SK-N-SH treated with all-trans-retinoic acid at 6 μM for 48 hours (cell line): ENCODE data around the gene KIAA1217.

Experiments used
- ATAC-seq: fragments of 200-7000 bp; cut with Tn5 transposase; 3 replicates; pipeline ENCODE4 v1.9.1; 2020; ENCODE audit warnings: mild to moderate bottlenecking, moderate library complexity
- ARNTL ChIP-seq: fragments of 450-650 bp; formaldehyde crosslinking; IDR thresholded peaks from 2 replicates; pipeline ENCODE4 v1.5.0; 2020; ENCODE audit warnings: low read depth, mild to moderate bottlenecking, moderate library complexity, borderline replicate concordance
- CREB5 ChIP-seq: fragments of 250-450 bp; sonication (Bioruptor Pico); IDR thresholded peaks from 2 replicates; pipeline ENCODE4 v1.5.1; 2020; ENCODE audit warnings: low read depth, mild to moderate bottlenecking, moderate library complexity
- GLIS3 ChIP-seq: fragments of 250-450 bp; sonication (Bioruptor Pico); IDR thresholded peaks from 2 replicates; pipeline ENCODE4 v1.5.0; 2020; ENCODE audit warnings: mild to moderate bottlenecking, moderate library complexity
- ISL1 ChIP-seq: fragments of 250-450 bp; sonication (Bioruptor Pico); IDR thresholded peaks from 2 replicates; pipeline ENCODE4 v2.1.2; 2022; ENCODE audit warnings: mild to moderate bottlenecking, moderate library complexity
- OSR1 ChIP-seq: fragments of 250-450 bp; sonication (Bioruptor Pico); IDR thresholded peaks from 2 replicates; pipeline ENCODE4 v1.8.0; 2022; ENCODE audit warnings: moderate library complexity, mild to moderate bottlenecking, inconsistent platforms
- PATZ1 ChIP-seq: fragments of 250-450 bp; sonication (Bioruptor Pico); IDR thresholded peaks from 2 replicates; pipeline ENCODE4 v1.8.0; 2020; ENCODE audit warnings: mild to moderate bottlenecking, moderate library complexity, borderline replicate concordance
- PPARA ChIP-seq: fragments of 250-450 bp; sonication (Bioruptor Pico); IDR thresholded peaks from 2 replicates; pipeline ENCODE4 v1.5.0; 2020; ENCODE audit warnings: mild to moderate bottlenecking, borderline replicate concordance
- RARB ChIP-seq: fragments of 250-450 bp; sonication (Bioruptor Pico); IDR thresholded peaks from 2 replicates; pipeline ENCODE4 v1.8.0; 2021; ENCODE audit warnings: mild to moderate bottlenecking, moderate library complexity
- TCF4 ChIP-seq: fragments of 250-450 bp; sonication (Bioruptor Pico); IDR thresholded peaks from 2 replicates; pipeline ENCODE4 v1.8.0; 2021; ENCODE audit warnings: mild to moderate bottlenecking, moderate library complexity, borderline replicate concordance
- TSHZ2 ChIP-seq: fragments of 250-450 bp; sonication (Bioruptor Pico); IDR thresholded peaks from 2 replicates; pipeline ENCODE4 v1.5.0; 2020; ENCODE audit warnings: mild to moderate bottlenecking, moderate library complexity
- ZC3H10 ChIP-seq: fragments of 250-450 bp; sonication (Bioruptor Pico); IDR thresholded peaks from 2 replicates; pipeline ENCODE4 v1.5.1; 2021; ENCODE audit warnings: mild to moderate bottlenecking, moderate library complexity
- ZFP30 ChIP-seq: fragments of 450-650 bp; formaldehyde crosslinking; IDR thresholded peaks from 2 replicates; pipeline ENCODE4 v1.5.0; 2022; ENCODE audit warnings: mild to moderate bottlenecking, moderate library complexity
- ZNF565 ChIP-seq: fragments of 450-650 bp; formaldehyde crosslinking; conservative IDR thresholded peaks from 2 replicates; pipeline ENCODE4 v1.5.0; 2020; ENCODE audit warnings: low read depth, mild to moderate bottlenecking, moderate library complexity
- ZNF8 ChIP-seq: fragments of 450-650 bp; formaldehyde crosslinking; IDR thresholded peaks from 2 replicates; pipeline ENCODE4 v1.5.0; 2020; ENCODE audit warnings: mild to moderate bottlenecking, moderate library complexity

KIAA1217 gene

GRCh38 chr10:24425151-24425550, 216.2 kb downstream of the KIAA1217 start:
- ATAC-seq, result no peak
- TF ChIP-seq CREB5, result no peak

GRCh38 chr10:24427678-24428409, 218.9 kb downstream of the KIAA1217 start:
- ATAC-seq, result peak; percentile 91
- TF ChIP-seq ZNF8 (no peak), ISL1 (CRISPR knock-in tag) (peak; percentile 37; the same call in 1 of the 2 replicates)

- peak; percentile 67 for ATAC-seq
- TF ChIP-seq TCF4 (CRISPR knock-in tag), result no peak
- no peak for TF ChIP-seq RARB (CRISPR knock-in tag)
- TF ChIP-seq ZNF565 (CRISPR knock-in tag), result no peak
- no peak for TF ChIP-seq PATZ1 (CRISPR knock-in tag)
- TF ChIP-seq ZC3H10 (CRISPR knock-in tag), result no peak
- TF ChIP-seq ZFP30 (CRISPR knock-in tag), result no peak
- no peak for TF ChIP-seq ISL1 (CRISPR knock-in tag)
Measured at GRCh38 chr10:24428410-24428782, 219.5 kb downstream of the KIAA1217 start.

GRCh38 chr10:24430591-24430990, 221.7 kb downstream of the KIAA1217 start:
- TF ChIP-seq PPARA (CRISPR knock-in tag) (no peak), OSR1 (CRISPR knock-in tag) (no peak), ARNTL (CRISPR knock-in tag) (no peak), PATZ1 (CRISPR knock-in tag) (no peak), ZC3H10 (CRISPR knock-in tag) (no peak), ISL1 (CRISPR knock-in tag) (no peak), TSHZ2 (CRISPR knock-in tag) (no peak), TCF4 (CRISPR knock-in tag) (no peak), RARB (CRISPR knock-in tag) (no peak)
- ATAC-seq, result no peak

GRCh38 chr10:24432478-24433416, 223.8 kb downstream of the KIAA1217 start:
- TF ChIP-seq ZNF565 (CRISPR knock-in tag) (no peak), GLIS3 (CRISPR knock-in tag) (no peak)
- ATAC-seq, result no peak
